ENCODE data around the gene ANKRD24. TPM values are rescaled to one million over a fixed set of nuclear protein-coding genes. Genes with fewer than 3 reads are reported as not detected.

Gene ANKRD24
- total RNA-seq, 4 donors from 2014 or later = 0.04 to 2.0 (median 0.44) TPM

Other genes with a start within 250 kb of the ANKRD24 start
- not detected for gene NMRK2, start 249.6 kb upstream of the ANKRD24 start, total RNA-seq
- 10 to 100 TPM; 38.2 to 60.4 (median 45.9) TPM for gene DAPK3, start 211.6 kb upstream of the ANKRD24 start, total RNA-seq
- gene EEF2, start 197.2 kb upstream of the ANKRD24 start, total RNA-seq = 1,000 to 10,000 TPM; 1,210 to 2,054 (median 1,565) TPM
- 10 to 100 TPM; 11.4 to 15.1 (median 13.0) TPM for gene PIAS4, start 175.0 kb upstream of the ANKRD24 start, total RNA-seq
- 100 to 1,000 TPM in 1 of 4 donors, 10 to 100 TPM in 3; 60.5 to 187 (median 81.2) TPM for gene ZBTB7A, start 115.8 kb upstream of the ANKRD24 start, total RNA-seq
- 100 to 1,000 TPM in 1 of 4 donors, 10 to 100 TPM in 3; 76.9 to 128 (median 93.8) TPM for gene MAP2K2, start 58.6 kb upstream of the ANKRD24 start, total RNA-seq
- gene CREB3L3, start 29.1 kb upstream of the ANKRD24 start, total RNA-seq = not detected
- 10 to 100 TPM in 3 of 4 donors, 1 to 10 TPM in 1; 9.0 to 23.3 (median 18.3) TPM for gene SIRT6, start 126 bp upstream of the ANKRD24 start, total RNA-seq
- gene EBI3, start 46.8 kb downstream of the ANKRD24 start, total RNA-seq = 1 to 10 TPM in 1 of 4 donors, under 1 TPM in 3; 0.27 to 5.0 (median 0.44) TPM
- gene YJU2, start 64.4 kb downstream of the ANKRD24 start, total RNA-seq = 10 to 100 TPM; 18.5 to 33.0 (median 23.2) TPM
- not detected for gene SHD, start 96.6 kb downstream of the ANKRD24 start, total RNA-seq
- under 1 TPM in 3 of 4 donors, not detected in 1; 0.22 to 0.76 (median 0.38) TPM for gene TMIGD2, start 119.7 kb downstream of the ANKRD24 start, total RNA-seq
- gene FSD1, start 121.9 kb downstream of the ANKRD24 start, total RNA-seq = under 1 TPM in 2 of 4 donors, not detected in 2; 0.18 to 0.61 TPM
- gene STAP2, start 156.1 kb downstream of the ANKRD24 start, total RNA-seq = 100 to 1,000 TPM in 1 of 4 donors, 10 to 100 TPM in 3; 61.4 to 131 (median 82.5) TPM
- gene MPND, start 160.9 kb downstream of the ANKRD24 start, total RNA-seq = 10 to 100 TPM in 1 of 4 donors, 1 to 10 TPM in 3; 2.5 to 11.1 (median 6.5) TPM
- gene SH3GL1, start 217.9 kb downstream of the ANKRD24 start, total RNA-seq = 100 to 1,000 TPM in 2 of 4 donors, 10 to 100 TPM in 2; 67.4 to 131 (median 91.2) TPM
- gene CHAF1A, start 220.0 kb downstream of the ANKRD24 start, total RNA-seq = 10 to 100 TPM in 3 of 4 donors, 1 to 10 TPM in 1; 7.6 to 20.9 (median 11.9) TPM